ENCODE measurements around the gene HUS1. TPM values are rescaled to one million over a fixed set of nuclear protein-coding genes. Genes with fewer than 3 reads are reported as not detected.

HUS1 gene
- total RNA-seq, 5 donors from 2014 or later (not counting 1 experiment from before 2014, with no cell fraction given) = 56.9 to 71.0 (median 59.4) TPM

Other genes with a start within 250 kb of the HUS1 start
- under 1 TPM; 0.30 to 0.76 (median 0.38) TPM for gene PKD1L1, start 31.1 kb downstream of the HUS1 start, total RNA-seq
- gene SUN3, start 49.5 kb upstream of the HUS1 start, total RNA-seq = under 1 TPM in 3 of 5 donors, not detected in 2; 0.55 to 0.90 (median 0.59) TPM
- gene C7orf57, start 55.9 kb upstream of the HUS1 start, total RNA-seq = 1 to 10 TPM in 1 of 5 donors, under 1 TPM in 4; 0.18 to 2.0 (median 0.44) TPM
- 100 to 1,000 TPM in 3 of 5 donors, 10 to 100 TPM in 2; 77.7 to 227 (median 177) TPM for gene UPP1, start 109.7 kb upstream of the HUS1 start, total RNA-seq
- gene ABCA13, start 191.8 kb upstream of the HUS1 start, total RNA-seq = under 1 TPM in 1 of 5 donors, not detected in 4; 0.22 TPM

Data from T-cell (primary cell).